DOHH2 (cell line): Measurements from ENCODE around the gene COL18A1.

Experiments used
- H3F3A ChIP-seq: fragments of 200-600 bp; sonication (generic), shearing (Covaris generic); 2 replicates; pipeline ENCODE4 v1.6.0; 2016; ENCODE audit warnings: antibody characterized with exemption, mild to moderate bottlenecking; ENCODE audit not compliant: control insufficient read depth, insufficient read depth
- H3K27ac ChIP-seq: fragments of 200-600 bp; sonication (generic); 2 replicates; pipeline ENCODE4 v1.5.1; 2014; ENCODE audit warnings: low read depth, mild to moderate bottlenecking, low read length, moderate library complexity
- H3K27me3 ChIP-seq: fragments of 200-600 bp; sonication (generic); 2 replicates; pipeline ENCODE4 v1.6.1; 2014; ENCODE audit warnings: mild to moderate bottlenecking, low read length, mixed read lengths; ENCODE audit not compliant: control insufficient read depth
- H3K36me3 ChIP-seq: fragments of 200-600 bp; sonication (generic); 2 replicates; pipeline ENCODE4 v1.6.1; 2014; ENCODE audit warnings: mild to moderate bottlenecking, low read length, moderate library complexity, mixed read lengths; ENCODE audit not compliant: control insufficient read depth
- H3K4me1 ChIP-seq: fragments of 200-600 bp; sonication (generic); 2 replicates; pipeline ENCODE4 v1.6.1; 2014; ENCODE audit warnings: mild to moderate bottlenecking, low read length, mixed read lengths; ENCODE audit not compliant: control insufficient read depth
- H3K4me2 ChIP-seq: fragments of 200-600 bp; sonication (generic); 2 replicates; pipeline ENCODE4 v1.6.0; 2014; ENCODE audit warnings: mild to moderate bottlenecking, low read length, moderate library complexity
- H3K4me3 ChIP-seq: fragments of 200-600 bp; sonication (generic); 2 replicates; pipeline ENCODE4 v1.5.1; 2014; ENCODE audit warnings: mild to moderate bottlenecking, low read length, mixed read lengths
- H3K79me2 ChIP-seq: fragments of 200-600 bp; sonication (generic); 2 replicates; pipeline ENCODE4 v1.6.1; 2014; ENCODE audit warnings: mild to moderate bottlenecking, low read length, mixed read lengths; ENCODE audit not compliant: control insufficient read depth
- H3K9me2 ChIP-seq: fragments of 200-600 bp; sonication (generic); replicated peaks from 2 replicates; pipeline ENCODE4 v1.6.1; 2014; ENCODE audit warnings: mild to moderate bottlenecking, low read length, mixed read lengths; ENCODE audit not compliant: control insufficient read depth
- H3K9me3 ChIP-seq: fragments of 200-600 bp; sonication (generic); 2 replicates; pipeline ENCODE4 v1.6.1; 2014; ENCODE audit warnings: antibody characterized with exemption, low read length, mixed read lengths; ENCODE audit not compliant: control insufficient read depth, insufficient read depth
- H4K20me1 ChIP-seq: fragments of 200-600 bp; sonication (generic); 2 replicates; pipeline ENCODE4 v1.6.0; 2014; ENCODE audit warnings: low read depth, mild to moderate bottlenecking, antibody characterized with exemption, low read length, moderate library complexity; ENCODE audit not compliant: control insufficient read depth, insufficient read depth
- EZH2phosphoT487 ChIP-seq: fragments of 200-600 bp; sonication (generic); IDR thresholded peaks from 2 replicates; pipeline ENCODE4 v1.6.1; 2017; ENCODE audit warnings: borderline replicate concordance, mild to moderate bottlenecking, antibody characterized with exemption, low read length, moderate library complexity, mixed read lengths
- TF ChIP-seq, protein P1 (sequence below): fragments of 200-600 bp; sonication (generic); IDR thresholded peaks from one replicate; pipeline ENCODE4 v1.5.1; 2014; ENCODE audit warnings: antibody characterized with exemption, mild to moderate bottlenecking, low read depth, low read length; ENCODE audit not compliant: poor library complexity, severe bottlenecking

COL18A1 gene

DNA sequence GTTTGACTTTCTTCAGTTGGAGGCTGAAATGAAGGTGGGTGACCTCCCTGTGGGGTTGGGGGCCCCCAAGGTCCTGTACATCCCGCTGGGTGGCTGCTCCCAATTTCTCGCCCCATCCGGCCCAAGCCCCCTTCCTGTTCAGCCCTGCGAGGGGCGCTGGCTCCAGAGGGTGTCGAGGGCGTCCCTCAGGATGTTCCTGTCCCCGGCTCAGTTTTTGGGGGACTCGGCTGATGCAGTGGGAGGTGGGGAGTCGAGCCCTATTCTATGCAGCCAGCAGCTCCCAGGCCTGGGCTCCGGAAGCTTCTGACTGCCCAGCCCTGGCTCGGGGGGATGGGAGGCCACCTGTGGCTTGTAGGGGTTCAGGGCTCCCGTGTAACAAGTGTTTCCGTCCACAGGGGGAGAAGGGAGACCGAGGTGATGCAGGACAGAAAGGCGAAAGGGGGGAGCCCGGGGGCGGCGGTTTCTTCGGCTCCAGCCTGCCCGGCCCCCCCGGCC lies 99.1 kb downstream of the COL18A1 start:
- Histone ChIP-seq H3K79me2 (no peaks in the 10 kb centered on the region), H3K4me1 (no peaks in the 10 kb centered on the region), H3K9me2 (no peaks in the 10 kb centered on the region), H3K4me3 (no peak overlapping the region), H3K4me2 (no peak overlapping the region), H3K27me3 (no peaks in the 10 kb centered on the region), H3K27ac (no peak overlapping the region), H3K36me3 (no peaks in the 10 kb centered on the region), H3K9me3 (no peaks in the 10 kb centered on the region; the same call in 1 of the 2 replicates), H4K20me1 (no peaks in the 10 kb centered on the region), H3F3A (no peaks in the 10 kb centered on the region)
- TF ChIP-seq EZH2phosphoT487: no peak
- TF ChIP-seq, protein P1, sequence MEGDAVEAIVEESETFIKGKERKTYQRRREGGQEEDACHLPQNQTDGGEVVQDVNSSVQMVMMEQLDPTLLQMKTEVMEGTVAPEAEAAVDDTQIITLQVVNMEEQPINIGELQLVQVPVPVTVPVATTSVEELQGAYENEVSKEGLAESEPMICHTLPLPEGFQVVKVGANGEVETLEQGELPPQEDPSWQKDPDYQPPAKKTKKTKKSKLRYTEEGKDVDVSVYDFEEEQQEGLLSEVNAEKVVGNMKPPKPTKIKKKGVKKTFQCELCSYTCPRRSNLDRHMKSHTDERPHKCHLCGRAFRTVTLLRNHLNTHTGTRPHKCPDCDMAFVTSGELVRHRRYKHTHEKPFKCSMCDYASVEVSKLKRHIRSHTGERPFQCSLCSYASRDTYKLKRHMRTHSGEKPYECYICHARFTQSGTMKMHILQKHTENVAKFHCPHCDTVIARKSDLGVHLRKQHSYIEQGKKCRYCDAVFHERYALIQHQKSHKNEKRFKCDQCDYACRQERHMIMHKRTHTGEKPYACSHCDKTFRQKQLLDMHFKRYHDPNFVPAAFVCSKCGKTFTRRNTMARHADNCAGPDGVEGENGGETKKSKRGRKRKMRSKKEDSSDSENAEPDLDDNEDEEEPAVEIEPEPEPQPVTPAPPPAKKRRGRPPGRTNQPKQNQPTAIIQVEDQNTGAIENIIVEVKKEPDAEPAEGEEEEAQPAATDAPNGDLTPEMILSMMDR: no peak

DNA sequence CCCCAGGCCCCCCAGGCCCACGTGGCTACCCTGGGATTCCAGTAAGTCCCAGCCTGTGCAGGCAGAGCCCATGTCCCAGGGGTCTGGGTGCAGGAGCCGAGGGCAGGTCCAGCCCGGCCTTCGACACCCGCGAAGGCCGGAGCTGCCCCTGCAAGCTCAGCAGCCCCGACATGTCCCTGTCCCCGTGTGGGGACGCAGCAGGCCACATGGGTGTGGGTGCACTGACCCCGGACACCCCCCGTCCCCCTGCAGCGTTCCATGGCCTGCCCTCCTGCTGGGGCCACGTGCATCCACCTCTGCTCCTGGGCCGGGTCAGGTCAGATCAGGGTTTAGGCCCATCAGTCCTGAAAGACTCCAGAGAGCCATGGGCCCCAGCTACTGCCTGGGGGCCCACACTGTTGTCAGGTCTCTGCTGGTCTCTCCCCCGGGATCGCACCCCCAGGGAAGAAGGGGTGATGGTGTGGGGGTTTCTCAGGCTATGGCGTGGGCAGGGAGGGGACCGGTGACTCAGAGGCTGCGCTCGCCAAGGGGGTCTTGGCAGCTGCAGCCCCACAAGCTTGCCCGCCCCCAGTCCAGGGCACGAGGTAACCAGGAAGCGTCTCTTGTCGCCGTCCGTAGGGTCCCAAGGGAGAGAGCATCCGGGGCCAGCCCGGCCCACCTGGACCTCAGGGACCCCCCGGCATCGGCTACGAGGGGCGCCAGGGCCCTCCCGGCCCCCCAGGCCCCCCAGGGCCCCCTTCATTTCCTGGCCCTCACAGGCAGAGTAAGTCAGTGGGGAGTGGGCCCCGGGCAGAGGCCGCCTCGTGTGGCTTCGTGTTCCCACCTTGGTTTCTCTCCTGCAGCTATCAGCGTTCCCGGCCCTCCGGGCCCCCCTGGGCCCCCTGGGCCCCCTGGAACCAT lies 99.8 kb downstream of the COL18A1 start:
- H3K36me3 ChIP-seq: no peaks in the 10 kb centered on the region
- no peaks in the 10 kb centered on the region for H3K27me3 ChIP-seq
- no peaks in the 10 kb centered on the region; the same call in 1 of the 2 replicates for H3K9me3 ChIP-seq
- no peaks in the 10 kb centered on the region for H4K20me1 ChIP-seq
- no peaks in the 10 kb centered on the region for H3F3A ChIP-seq
- no peaks in the 10 kb centered on the region for H3K9me2 ChIP-seq
- TF ChIP-seq, protein P1: no peak
- no peak for TF ChIP-seq EZH2phosphoT487
- no peak overlapping the region for H3K4me3 ChIP-seq
- no peaks in the 10 kb centered on the region for H3K79me2 ChIP-seq
- H3K4me2 ChIP-seq: no peak overlapping the region
- no peaks in the 10 kb centered on the region for H3K4me1 ChIP-seq
- no peak overlapping the region for H3K27ac ChIP-seq

GRCh38 chr21:45505416-45506021 lies 100.6 kb downstream of the COL18A1 start:
- Histone ChIP-seq H3F3A (no peaks in the 10 kb centered on the region), H3K4me1 (no peaks in the 10 kb centered on the region), H3K4me3 (no peak overlapping the region), H3K79me2 (no peaks in the 10 kb centered on the region), H3K4me2 (no peak overlapping the region), H3K27ac (no peak overlapping the region), H3K27me3 (no peaks in the 10 kb centered on the region), H3K36me3 (no peaks in the 10 kb centered on the region), H3K9me3 (no peaks in the 10 kb centered on the region), H3K9me2 (no peaks in the 10 kb centered on the region), H4K20me1 (no peaks in the 10 kb centered on the region)
- no peak for TF ChIP-seq EZH2phosphoT487
- TF ChIP-seq, protein P1: no peak
